ENCODE results near the gene RNF113A.
"Not testable (repeated sequence)": the region's sequence is repeated elsewhere in the genome, so short reads cannot be mapped to it uniquely, and the experiment has no call there.

RNF113A gene

DNA sequence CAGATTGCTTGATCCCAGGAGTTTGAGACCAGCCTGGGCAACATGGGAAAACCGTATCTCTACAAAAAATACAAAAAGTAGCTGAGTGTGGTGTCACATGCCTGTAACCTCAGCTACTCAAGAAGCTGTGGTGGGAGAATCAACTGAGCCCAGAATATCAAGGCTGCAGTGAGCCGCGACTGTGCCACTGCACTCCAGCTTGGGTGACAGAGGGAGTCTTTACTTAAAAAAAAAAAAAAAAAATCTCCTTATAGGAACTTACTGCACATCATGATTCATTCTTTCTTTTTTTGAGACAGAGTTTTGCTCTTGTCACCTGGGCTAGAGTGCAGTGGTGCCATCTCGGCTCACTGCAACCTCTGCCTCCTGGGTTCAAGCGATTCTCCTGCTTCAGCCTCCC, 43.1 kb downstream of the RNF113A start:
- no peak for DNase-seq

DNA sequence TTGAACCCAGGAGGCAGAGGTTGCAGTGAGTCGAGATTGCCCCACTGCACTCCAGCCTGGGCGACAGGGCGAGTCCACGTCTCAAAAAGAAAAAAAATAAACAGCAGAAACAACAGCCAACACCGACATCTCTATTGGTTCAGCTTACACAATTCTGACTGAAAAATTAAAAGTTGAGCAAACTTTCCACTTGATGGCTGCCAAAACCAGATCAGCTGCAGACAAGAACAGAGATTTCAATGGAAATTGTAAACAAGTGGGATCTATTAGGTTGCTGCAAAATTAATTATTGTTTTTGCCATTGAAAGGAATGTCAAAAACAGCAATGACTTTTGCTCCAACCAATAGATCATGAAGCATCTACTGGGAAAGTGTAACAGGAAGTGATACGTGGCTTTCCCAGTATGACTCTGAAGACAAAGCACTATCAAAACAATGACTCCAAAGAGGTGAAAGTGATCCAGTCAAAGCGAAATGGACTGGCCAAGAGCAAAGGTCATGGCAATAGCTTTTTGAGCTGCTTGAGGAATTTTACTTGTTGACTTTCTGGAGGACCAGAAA, 45.1 kb downstream of the RNF113A start:
- no peak for DNase-seq

DNA sequence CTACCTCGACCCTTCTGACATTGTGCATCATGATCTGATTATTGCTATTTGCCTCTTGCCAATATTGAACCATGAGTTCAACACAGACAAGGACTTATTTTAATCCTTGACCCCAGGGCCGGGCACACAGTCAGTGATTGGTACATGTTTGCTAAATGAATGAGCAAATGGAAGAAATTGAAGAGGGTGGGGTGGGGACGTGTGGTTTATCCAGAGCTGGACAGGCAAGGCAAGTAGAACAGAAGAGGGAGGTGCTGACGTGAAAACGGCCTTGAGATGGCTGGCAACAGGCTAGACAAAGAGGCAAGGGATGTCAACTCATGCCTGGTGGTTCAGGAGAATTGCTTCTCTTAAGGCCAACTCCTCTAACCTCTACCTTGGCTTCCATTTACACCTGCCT, 47.3 kb downstream of the RNF113A start:
- not testable (repeated sequence) for DNase-seq

DNA sequence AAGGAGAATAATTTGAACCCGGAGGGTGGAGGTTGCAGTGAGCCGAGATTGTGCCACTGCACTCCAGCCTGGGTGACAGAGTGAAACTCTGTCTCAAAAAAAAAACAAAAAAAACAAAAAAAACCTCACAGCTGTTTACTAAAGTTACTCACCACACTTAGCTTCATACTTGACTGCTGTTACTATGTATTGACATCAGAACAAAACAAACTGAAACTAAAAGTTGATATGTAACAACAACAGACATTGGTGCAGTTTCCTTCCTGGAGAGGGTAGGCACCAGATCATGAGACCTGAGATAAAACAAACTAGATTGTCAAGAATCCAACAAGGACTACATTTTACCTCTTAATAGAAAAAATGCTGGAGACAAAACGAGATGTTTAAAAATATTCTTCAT, 49.8 kb downstream of the RNF113A start:
- not testable (repeated sequence) for DNase-seq

Measured in SHP77 treated with DMSO at 0.1 percent for 48 hours (cell line).